GM12878 (cell line): ENCODE measurements around the gene IDH3G. TPM values are rescaled to one million over a fixed set of nuclear protein-coding genes. Genes with fewer than 3 reads are reported as not detected.

ENCODE experiments used
- ATAC-seq: fragments of 200-7000 bp; cut with Tn5 transposase; 3 replicates; pipeline ENCODE4 v1.9.1; 2020; ENCODE audit warnings: mild to moderate bottlenecking, moderate library complexity
- BruUV-seq: library from RNA; stranded (reverse); fragments of 400-500 nt; replicated peaks from 2 replicates; lab custom pipeline; 2021; lab: Mats Ljungman, UMichigan
- CTCF ChIA-PET: fragments of 300-600 bp; sonication (Branson Sonifier 250); formaldehyde crosslinking; extraction: SDS; loops from one replicate; lab custom pipeline; 2021; ENCODE audit warnings: inconsistent platforms; lab: Yijun Ruan, JAX
- POLR2A ChIA-PET: fragments of 350-600 bp; formaldehyde crosslinking; extraction: SDS; loops from one replicate; lab custom pipeline; 2021; ENCODE audit warnings: inconsistent platforms; lab: Charles Lee
- RAD21 ChIA-PET: fragments of 300-600 bp; sonication (Branson Sonifier 250); formaldehyde crosslinking; loops from one replicate; lab custom pipeline; 2023; ENCODE audit warnings: antibody characterized with exemption; ENCODE audit not compliant: unreplicated experiment; lab: Charles Lee
- SMC1A ChIA-PET: fragments of 300-600 bp; sonication (Branson Sonifier 250); formaldehyde crosslinking; loops from one replicate; lab custom pipeline; 2023; ENCODE audit not compliant: unreplicated experiment, uncharacterized antibody; lab: Charles Lee
- DNase-seq: peaks from one replicate; pipeline ENCODE4 v3.0.0-alpha.2; 2011; ENCODE audit warnings: low read depth, low spot score
- FAIRE-seq: peaks from 3 replicates; lab custom pipeline; 2011; peaks lifted over from hg19 to GRCh38; lab: Jason Lieb, UNC
- H2AFZ ChIP-seq: 2 replicates; pipeline ENCODE4 v1.6.0; 2011; ENCODE audit warnings: low read depth, low read length, control low read depth; ENCODE audit not compliant: control insufficient read depth
- H3K27ac ChIP-seq: 2 replicates; pipeline ENCODE4 v1.5.1; 2011; ENCODE audit warnings: control low read depth; ENCODE audit not compliant: control insufficient read depth, insufficient read depth
- H3K27me3 ChIP-seq, 2 experiments: replicated peaks in 1 of 2; 2 replicates each; pipeline versions ENCODE4 v1.6.0 to v1.6.1; 2011; ENCODE audit warnings: low read length in 1 of 2; ENCODE audit not compliant: control insufficient read depth in 2 of 2, insufficient read depth in 2 of 2
- H3K36me3 ChIP-seq, 2 experiments: 2 replicates each; pipeline ENCODE4 v1.5.1; 2011; ENCODE audit warnings: low read length in 1 of 2; ENCODE audit not compliant: control insufficient read depth in 2 of 2, insufficient read depth in 2 of 2
- H3K4me1 ChIP-seq: 2 replicates; pipeline ENCODE4 v1.6.1; 2011; ENCODE audit warnings: mild to moderate bottlenecking, low read length, moderate library complexity, mixed read lengths; ENCODE audit not compliant: control insufficient read depth, insufficient read depth
- H3K4me2 ChIP-seq: 2 replicates; pipeline ENCODE4 v1.6.0; 2011; ENCODE audit warnings: control low read depth; ENCODE audit not compliant: control insufficient read depth, insufficient read depth
- H3K4me3 ChIP-seq: fragments of 200-600 bp; sonication (generic); 2 replicates; pipeline ENCODE4 v1.5.1; 2016
- H3K79me2 ChIP-seq: 2 replicates; pipeline ENCODE4 v1.6.0; 2011; ENCODE audit warnings: low read length; ENCODE audit not compliant: control insufficient read depth, insufficient read depth
- H3K9ac ChIP-seq: 2 replicates; pipeline ENCODE4 v1.8.0; 2011; ENCODE audit warnings: low read length, control low read depth, mixed read lengths; ENCODE audit not compliant: control insufficient read depth, insufficient read depth
- H3K9me3 ChIP-seq: replicated peaks from 3 replicates; pipeline ENCODE4 v1.5.1; 2011; ENCODE audit warnings: mild to moderate bottlenecking, low read length; ENCODE audit not compliant: control insufficient read depth, insufficient read depth
- H4K20me1 ChIP-seq: 2 replicates; pipeline ENCODE4 v1.6.0; 2011; ENCODE audit not compliant: control insufficient read depth, insufficient read depth
- BACH1 ChIP-seq: fragments of 450-650 bp; IDR thresholded peaks from 2 replicates; pipeline ENCODE4 v1.6.1; 2017; ENCODE audit warnings: mild to moderate bottlenecking, borderline replicate concordance
- CHD1 ChIP-seq: IDR thresholded peaks from 2 replicates; pipeline ENCODE4 v1.6.1; 2012; ENCODE audit warnings: low read depth, low read length, improper control_type of control experiment
- CREM ChIP-seq: IDR thresholded peaks from 2 replicates; pipeline ENCODE4 v1.6.1; 2014; ENCODE audit warnings: antibody characterized with exemption, low read depth
- ELK1 ChIP-seq: IDR thresholded peaks from 2 replicates; pipeline ENCODE4 v1.6.1; 2012; ENCODE audit warnings: low read depth, low read length, improper control_type of control experiment
- ESRRA ChIP-seq: IDR thresholded peaks from 2 replicates; pipeline ENCODE4 v1.6.1; 2012; ENCODE audit warnings: mild to moderate bottlenecking, low read length, improper control_type of control experiment
- MTA2 ChIP-seq: fragments of 450-650 bp; IDR thresholded peaks from 2 replicates; pipeline ENCODE4 v1.6.1; 2016; ENCODE audit warnings: low read depth, mild to moderate bottlenecking, moderate library complexity
- NFIC ChIP-seq: IDR thresholded peaks from 2 replicates; pipeline ENCODE4 v1.6.1; 2012; ENCODE audit warnings: low read depth, mild to moderate bottlenecking, inconsistent platforms, low read length, moderate library complexity
- NFYB ChIP-seq: IDR thresholded peaks from 2 replicates; pipeline ENCODE4 v1.6.1; 2011; ENCODE audit warnings: low read depth, mild to moderate bottlenecking, low read length, improper control_type of control experiment, moderate library complexity; ENCODE audit not compliant: insufficient read depth
- NR2C1 ChIP-seq: fragments of 450-650 bp; IDR thresholded peaks from 2 replicates; pipeline ENCODE4 v1.6.1; 2017; ENCODE audit warnings: antibody characterized with exemption, mild to moderate bottlenecking, moderate library complexity
- PAX8 ChIP-seq: fragments of 450-650 bp; IDR thresholded peaks from 2 replicates; pipeline ENCODE4 v1.6.1; 2017; ENCODE audit warnings: mild to moderate bottlenecking, moderate library complexity
- SMAD1 ChIP-seq: fragments of 450-650 bp; IDR thresholded peaks from 2 replicates; pipeline ENCODE4 v1.6.1; 2018; ENCODE audit warnings: mild to moderate bottlenecking, low read depth; ENCODE audit not compliant: partially characterized antibody
- STAT3 ChIP-seq: IDR thresholded peaks from 2 replicates; pipeline ENCODE4 v1.6.1; 2011; ENCODE audit warnings: low read depth, low read length, improper control_type of control experiment
- YBX1 ChIP-seq: fragments of 450-650 bp; IDR thresholded peaks from 2 replicates; pipeline ENCODE4 v1.6.1; 2016; ENCODE audit warnings: antibody characterized with exemption
- WGBS: methylation state at CpG from one replicate; pipeline ENCODE4 v1.1.6; 2016; ENCODE audit warnings: low lambda C conversion rate; ENCODE audit not compliant: insufficient replicate concordance, insufficient coverage; ENCODE audit errors: missing lambda C conversion rate; 5-methylcytosine and 5-hydroxymethylcytosine counted together
- in situ Hi-C: fragments of 300-500 bp; cut with MboI; formaldehyde crosslinking; loops from 9 replicates; pipeline ENCODE4 v1.14.3; 2018; ENCODE audit warnings: mixed read lengths
- intact Hi-C: fragments of 100-400 bp; cut with micrococcal nuclease; formaldehyde crosslinking; loops from one replicate; pipeline ENCODE4 v1.14.2; 2022; ENCODE audit not compliant: unreplicated experiment
- polyA plus RNA-seq, 11 experiments: library from polyadenylated mRNA; depleted of rRNA in 4 of 11; unstranded in 6 of 11; stranded (reverse) in 5 of 11; fragments of >200 nt; fragmentation: Nextera tagmentation in 4 of 11; fragmentation: Illumina TruSeq in 1 of 11; extraction: Ambion mirVana in 4 of 11; extraction: Trizol in 1 of 11; gene quantifications; 1 replicate in 1 of 11; 2 replicates in 10 of 11; pipeline versions ENCODE4 v1.2.1 to v1.2.3, GENCODE V29; 2011 to 2016; ENCODE audit warnings: inconsistent platforms in 2 of 11, missing spikeins in 2 of 11, low read depth in 1 of 11
- total RNA-seq, 4 experiments: library from RNA; depleted of rRNA in 3 of 4; stranded (reverse); fragments of >200 nt in 3 of 4; fragmentation: Illumina TruSeq in 1 of 4; extraction: Trizol in 1 of 4; gene quantifications; 2 replicates each; pipeline versions ENCODE4 v1.2.1 to v1.2.3, GENCODE V29; 2013 to 2021
- TF ChIP-seq, protein P1 (sequence below): fragments of 150-350 bp; IDR thresholded peaks from 2 replicates; pipeline ENCODE4 v1.6.1; 2014; ENCODE audit warnings: mild to moderate bottlenecking, low read depth, low read length
- TF ChIP-seq, protein P2 (sequence below): fragments of 450-650 bp; IDR thresholded peaks from 2 replicates; pipeline ENCODE4 v1.6.1; 2018; ENCODE audit warnings: mild to moderate bottlenecking, low read depth, moderate library complexity; ENCODE audit not compliant: partially characterized antibody
- TF ChIP-seq, protein P3 (sequence below): fragments of 450-650 bp; IDR thresholded peaks from 2 replicates; pipeline ENCODE4 v1.6.1; 2017; ENCODE audit warnings: mild to moderate bottlenecking
- TF ChIP-seq, protein P4 (sequence below): IDR thresholded peaks from 2 replicates; pipeline ENCODE4 v1.6.1; 2012; ENCODE audit warnings: low read depth, low read length, improper control_type of control experiment

The IDH3G gene
- total and polyA plus RNA-seq, 10 of the 15 experiments (the other 5 are each of a cell fraction or from before 2014, with no cell fraction given) = 26.3 to 102 (median 66.6) TPM

GRCh38 chrX:153802513-153803045 lies 8.4 kb upstream of the IDH3G start:
- Histone ChIP-seq H3K4me1 (no peaks in the 10 kb centered on the region), H2AFZ (no peak overlapping the region), H3K4me3 (no peak overlapping the region), H3K27ac (no peak overlapping the region), H3K4me2 (no peak overlapping the region), H3K36me3 (peaks cover 0 to 1% of the 10 kb centered on the region in 2 experiments; a peak in 1 of 4 replicates), H3K79me2 (no peaks in the 10 kb centered on the region), H3K9me3 (no peaks in the 10 kb centered on the region; the same call in 2 of the 3 replicates), H3K27me3 (no peaks in the 10 kb centered on the region; a peak in 1 of 4 replicates), H4K20me1 (no peaks in the 10 kb centered on the region), H3K9ac (no peak overlapping the region)
- in situ Hi-C loops (loop anchor here (25.0 kb wide), 1 partner anchor 615 kb away; the partner anchor contains the start of gene MAGEA1), intact Hi-C loops (no loop called here)
- ChIA-PET POLR2A (no interaction called here), RAD21 (no interaction called here), SMC1A (no interaction called here), CTCF (no interaction called here)
- TF ChIP-seq CHD1 (no peak), ESRRA (no peak), ELK1 (no peak), CREM (no peak), NFIC (no peak), STAT3 (no peak), NFYB (no peak), MTA2 (no peak), PAX8 (no peak), BACH1 (no peak), NR2C1 (no peak), YBX1 (no peak), SMAD1 (no peak)
- TF ChIP-seq, protein P1, sequence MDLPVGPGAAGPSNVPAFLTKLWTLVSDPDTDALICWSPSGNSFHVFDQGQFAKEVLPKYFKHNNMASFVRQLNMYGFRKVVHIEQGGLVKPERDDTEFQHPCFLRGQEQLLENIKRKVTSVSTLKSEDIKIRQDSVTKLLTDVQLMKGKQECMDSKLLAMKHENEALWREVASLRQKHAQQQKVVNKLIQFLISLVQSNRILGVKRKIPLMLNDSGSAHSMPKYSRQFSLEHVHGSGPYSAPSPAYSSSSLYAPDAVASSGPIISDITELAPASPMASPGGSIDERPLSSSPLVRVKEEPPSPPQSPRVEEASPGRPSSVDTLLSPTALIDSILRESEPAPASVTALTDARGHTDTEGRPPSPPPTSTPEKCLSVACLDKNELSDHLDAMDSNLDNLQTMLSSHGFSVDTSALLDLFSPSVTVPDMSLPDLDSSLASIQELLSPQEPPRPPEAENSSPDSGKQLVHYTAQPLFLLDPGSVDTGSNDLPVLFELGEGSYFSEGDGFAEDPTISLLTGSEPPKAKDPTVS = no peak
- TF ChIP-seq, protein P2, sequence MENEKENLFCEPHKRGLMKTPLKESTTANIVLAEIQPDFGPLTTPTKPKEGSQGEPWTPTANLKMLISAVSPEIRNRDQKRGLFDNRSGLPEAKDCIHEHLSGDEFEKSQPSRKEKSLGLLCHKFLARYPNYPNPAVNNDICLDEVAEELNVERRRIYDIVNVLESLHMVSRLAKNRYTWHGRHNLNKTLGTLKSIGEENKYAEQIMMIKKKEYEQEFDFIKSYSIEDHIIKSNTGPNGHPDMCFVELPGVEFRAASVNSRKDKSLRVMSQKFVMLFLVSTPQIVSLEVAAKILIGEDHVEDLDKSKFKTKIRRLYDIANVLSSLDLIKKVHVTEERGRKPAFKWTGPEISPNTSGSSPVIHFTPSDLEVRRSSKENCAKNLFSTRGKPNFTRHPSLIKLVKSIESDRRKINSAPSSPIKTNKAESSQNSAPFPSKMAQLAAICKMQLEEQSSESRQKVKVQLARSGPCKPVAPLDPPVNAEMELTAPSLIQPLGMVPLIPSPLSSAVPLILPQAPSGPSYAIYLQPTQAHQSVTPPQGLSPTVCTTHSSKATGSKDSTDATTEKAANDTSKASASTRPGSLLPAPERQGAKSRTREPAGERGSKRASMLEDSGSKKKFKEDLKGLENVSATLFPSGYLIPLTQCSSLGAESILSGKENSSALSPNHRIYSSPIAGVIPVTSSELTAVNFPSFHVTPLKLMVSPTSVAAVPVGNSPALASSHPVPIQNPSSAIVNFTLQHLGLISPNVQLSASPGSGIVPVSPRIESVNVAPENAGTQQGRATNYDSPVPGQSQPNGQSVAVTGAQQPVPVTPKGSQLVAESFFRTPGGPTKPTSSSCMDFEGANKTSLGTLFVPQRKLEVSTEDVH = no peak
- TF ChIP-seq, protein P3, sequence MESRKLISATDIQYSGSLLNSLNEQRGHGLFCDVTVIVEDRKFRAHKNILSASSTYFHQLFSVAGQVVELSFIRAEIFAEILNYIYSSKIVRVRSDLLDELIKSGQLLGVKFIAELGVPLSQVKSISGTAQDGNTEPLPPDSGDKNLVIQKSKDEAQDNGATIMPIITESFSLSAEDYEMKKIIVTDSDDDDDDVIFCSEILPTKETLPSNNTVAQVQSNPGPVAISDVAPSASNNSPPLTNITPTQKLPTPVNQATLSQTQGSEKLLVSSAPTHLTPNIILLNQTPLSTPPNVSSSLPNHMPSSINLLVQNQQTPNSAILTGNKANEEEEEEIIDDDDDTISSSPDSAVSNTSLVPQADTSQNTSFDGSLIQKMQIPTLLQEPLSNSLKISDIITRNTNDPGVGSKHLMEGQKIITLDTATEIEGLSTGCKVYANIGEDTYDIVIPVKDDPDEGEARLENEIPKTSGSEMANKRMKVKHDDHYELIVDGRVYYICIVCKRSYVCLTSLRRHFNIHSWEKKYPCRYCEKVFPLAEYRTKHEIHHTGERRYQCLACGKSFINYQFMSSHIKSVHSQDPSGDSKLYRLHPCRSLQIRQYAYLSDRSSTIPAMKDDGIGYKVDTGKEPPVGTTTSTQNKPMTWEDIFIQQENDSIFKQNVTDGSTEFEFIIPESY = no peak
- TF ChIP-seq, protein P4, sequence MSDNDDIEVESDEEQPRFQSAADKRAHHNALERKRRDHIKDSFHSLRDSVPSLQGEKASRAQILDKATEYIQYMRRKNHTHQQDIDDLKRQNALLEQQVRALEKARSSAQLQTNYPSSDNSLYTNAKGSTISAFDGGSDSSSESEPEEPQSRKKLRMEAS = no peak
- FAIRE-seq (no peak), DNase-seq (no peak), ATAC-seq (no peak)
- 37% methylated on average over 14 of the region's 14 CpGs for WGBS
- no TSS peak for BruUV-seq
